ENCODE results near the gene HK2.
"Not testable (repeated sequence)": the region's sequence is repeated elsewhere in the genome, so short reads cannot be mapped to it uniquely, and the experiment has no call there.

HK2 gene

DNA sequence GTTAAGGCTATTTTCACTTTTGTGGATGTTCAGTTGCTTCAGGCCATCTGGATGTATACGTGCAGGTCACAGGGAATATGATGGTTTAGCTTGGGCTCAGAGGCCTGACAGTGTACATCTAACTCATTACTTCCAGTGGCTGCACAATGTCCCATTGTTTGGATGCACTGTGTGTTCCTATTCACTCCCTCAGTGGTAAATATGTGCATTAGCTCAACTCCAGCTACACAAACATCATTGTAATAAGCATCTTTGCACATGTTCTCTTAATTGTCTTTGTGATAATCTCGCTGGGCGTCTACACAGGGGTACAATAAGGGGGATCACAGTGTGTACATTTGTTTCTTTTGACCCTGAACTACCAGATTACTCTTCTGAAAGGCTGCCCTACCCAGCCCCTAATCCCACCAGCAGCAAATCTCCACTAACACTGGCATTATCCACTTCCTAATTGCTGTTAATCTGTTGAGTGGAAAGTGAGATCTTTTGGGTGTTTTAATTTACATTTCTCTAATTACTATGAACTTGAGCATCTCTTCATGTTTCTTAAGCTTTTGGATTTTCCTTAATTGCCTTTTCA is 68.4 kb downstream of the HK2 start:
- no peaks in the 10 kb centered on the region for H3K27me3 ChIP-seq (ENCODE audit: insufficient read depth, low read length, poor library complexity)
- H2AFZ ChIP-seq (ENCODE audit: low read depth, low read length): no peak overlapping the region
- TF ChIP-seq EZH2 (IDR thresholded peaks at IDR 0.05; ENCODE audit: borderline replicate concordance, low read depth, low read length, severe bottlenecking): no peak
- TF ChIP-seq, protein P1, sequence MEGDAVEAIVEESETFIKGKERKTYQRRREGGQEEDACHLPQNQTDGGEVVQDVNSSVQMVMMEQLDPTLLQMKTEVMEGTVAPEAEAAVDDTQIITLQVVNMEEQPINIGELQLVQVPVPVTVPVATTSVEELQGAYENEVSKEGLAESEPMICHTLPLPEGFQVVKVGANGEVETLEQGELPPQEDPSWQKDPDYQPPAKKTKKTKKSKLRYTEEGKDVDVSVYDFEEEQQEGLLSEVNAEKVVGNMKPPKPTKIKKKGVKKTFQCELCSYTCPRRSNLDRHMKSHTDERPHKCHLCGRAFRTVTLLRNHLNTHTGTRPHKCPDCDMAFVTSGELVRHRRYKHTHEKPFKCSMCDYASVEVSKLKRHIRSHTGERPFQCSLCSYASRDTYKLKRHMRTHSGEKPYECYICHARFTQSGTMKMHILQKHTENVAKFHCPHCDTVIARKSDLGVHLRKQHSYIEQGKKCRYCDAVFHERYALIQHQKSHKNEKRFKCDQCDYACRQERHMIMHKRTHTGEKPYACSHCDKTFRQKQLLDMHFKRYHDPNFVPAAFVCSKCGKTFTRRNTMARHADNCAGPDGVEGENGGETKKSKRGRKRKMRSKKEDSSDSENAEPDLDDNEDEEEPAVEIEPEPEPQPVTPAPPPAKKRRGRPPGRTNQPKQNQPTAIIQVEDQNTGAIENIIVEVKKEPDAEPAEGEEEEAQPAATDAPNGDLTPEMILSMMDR (IDR thresholded peaks at IDR 0.05; ENCODE audit: borderline replicate concordance, extremely low read depth, low read length, poor library complexity, severe bottlenecking): no peak
- ATAC-seq (ENCODE audit: insufficient read depth, low read depth) (no peak), DNase-seq (no peak)
- no peaks in the 10 kb centered on the region for H3K4me1 ChIP-seq (ENCODE audit: insufficient read depth, low read length)
- no peak overlapping the region for H3K4me3 ChIP-seq (ENCODE audit: low read depth in 1 of 2, low read length in 2 of 2)
- H3K36me3 ChIP-seq (ENCODE audit: insufficient read depth, low read length): no peaks in the 10 kb centered on the region
- no peaks in the 10 kb centered on the region for H3K79me2 ChIP-seq (ENCODE audit: insufficient read depth, low read length)
- no peaks in the 10 kb centered on the region for H3K9me3 ChIP-seq (ENCODE audit: insufficient read depth, low read length, severe bottlenecking)
- H3K9ac ChIP-seq (ENCODE audit: low read depth, low read length): no peak overlapping the region
- H3K27ac ChIP-seq (ENCODE audit: low read length): no peak overlapping the region
- no peak overlapping the region for H3K4me2 ChIP-seq (ENCODE audit: insufficient read depth, low read length)
- no peaks in the 10 kb centered on the region for H4K20me1 ChIP-seq (ENCODE audit: insufficient read depth, low read length)

DNA sequence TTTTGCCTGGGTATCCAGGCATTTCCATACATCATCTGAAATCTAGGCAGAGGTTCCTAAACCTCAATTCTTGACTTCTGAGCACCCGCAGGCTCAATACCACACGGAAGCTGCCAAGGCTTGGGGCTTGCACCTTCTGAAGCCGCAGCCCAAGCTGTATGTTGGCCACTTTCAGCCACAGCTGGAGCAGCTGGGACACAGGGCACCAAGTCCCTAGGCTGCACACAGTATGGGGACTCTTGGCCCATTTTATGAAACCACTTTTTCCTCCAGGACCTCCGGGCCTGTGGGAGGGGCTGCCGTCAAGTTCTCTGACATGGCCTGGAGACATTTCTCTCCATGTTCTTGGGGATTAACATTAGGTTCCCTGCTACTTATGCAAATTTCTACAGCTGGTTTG is 72.5 kb downstream of the HK2 start:
- Histone ChIP-seq H3K79me2 (ENCODE audit: insufficient read depth, low read length) (no peaks in the 10 kb centered on the region), H3K27ac (ENCODE audit: low read length) (no peak overlapping the region)
- no peak for ATAC-seq (ENCODE audit: insufficient read depth, low read depth)

GRCh38 chr2:74907560-74907959 is 73.6 kb downstream of the HK2 start:
- H3K9me3 ChIP-seq (ENCODE audit: insufficient read depth, low read length, severe bottlenecking); H2AFZ ChIP-seq (ENCODE audit: low read depth, low read length); H3K79me2 ChIP-seq (ENCODE audit: insufficient read depth, low read length); ATAC-seq (ENCODE audit: insufficient read depth, low read depth); H3K4me1 ChIP-seq (ENCODE audit: insufficient read depth, low read length); H3K27ac ChIP-seq (ENCODE audit: low read length); H3K4me3 ChIP-seq (ENCODE audit: low read depth in 1 of 2, low read length in 2 of 2); H3K4me2 ChIP-seq (ENCODE audit: insufficient read depth, low read length); H3K9ac ChIP-seq (ENCODE audit: low read depth, low read length); H3K27me3 ChIP-seq (ENCODE audit: insufficient read depth, low read length, poor library complexity); H4K20me1 ChIP-seq (ENCODE audit: insufficient read depth, low read length); DNase-seq; H3K36me3 ChIP-seq (ENCODE audit: insufficient read depth, low read length): not testable (repeated sequence)

More for the DNA sequence above, 72.5 kb downstream of the HK2 start:
- Histone ChIP-seq H3K36me3 (ENCODE audit: insufficient read depth, low read length) (no peaks in the 10 kb centered on the region), H3K4me2 (ENCODE audit: insufficient read depth, low read length) (no peak overlapping the region), H3K4me1 (ENCODE audit: insufficient read depth, low read length) (no peaks in the 10 kb centered on the region), H3K4me3 (ENCODE audit: low read depth in 1 of 2, low read length in 2 of 2) (no peak overlapping the region), H3K9ac (ENCODE audit: low read depth, low read length) (no peak overlapping the region), H4K20me1 (ENCODE audit: insufficient read depth, low read length) (no peaks in the 10 kb centered on the region), H3K27me3 (ENCODE audit: insufficient read depth, low read length, poor library complexity) (no peaks in the 10 kb centered on the region), H2AFZ (ENCODE audit: low read depth, low read length) (no peak overlapping the region), H3K9me3 (ENCODE audit: insufficient read depth, low read length, severe bottlenecking) (no peaks in the 10 kb centered on the region)
- no peak for DNase-seq
- TF ChIP-seq, protein P1 (IDR thresholded peaks at IDR 0.05; ENCODE audit: borderline replicate concordance, extremely low read depth, low read length, poor library complexity, severe bottlenecking): no peak
- no peak for TF ChIP-seq EZH2 (IDR thresholded peaks at IDR 0.05; ENCODE audit: borderline replicate concordance, low read depth, low read length, severe bottlenecking)

DNA sequence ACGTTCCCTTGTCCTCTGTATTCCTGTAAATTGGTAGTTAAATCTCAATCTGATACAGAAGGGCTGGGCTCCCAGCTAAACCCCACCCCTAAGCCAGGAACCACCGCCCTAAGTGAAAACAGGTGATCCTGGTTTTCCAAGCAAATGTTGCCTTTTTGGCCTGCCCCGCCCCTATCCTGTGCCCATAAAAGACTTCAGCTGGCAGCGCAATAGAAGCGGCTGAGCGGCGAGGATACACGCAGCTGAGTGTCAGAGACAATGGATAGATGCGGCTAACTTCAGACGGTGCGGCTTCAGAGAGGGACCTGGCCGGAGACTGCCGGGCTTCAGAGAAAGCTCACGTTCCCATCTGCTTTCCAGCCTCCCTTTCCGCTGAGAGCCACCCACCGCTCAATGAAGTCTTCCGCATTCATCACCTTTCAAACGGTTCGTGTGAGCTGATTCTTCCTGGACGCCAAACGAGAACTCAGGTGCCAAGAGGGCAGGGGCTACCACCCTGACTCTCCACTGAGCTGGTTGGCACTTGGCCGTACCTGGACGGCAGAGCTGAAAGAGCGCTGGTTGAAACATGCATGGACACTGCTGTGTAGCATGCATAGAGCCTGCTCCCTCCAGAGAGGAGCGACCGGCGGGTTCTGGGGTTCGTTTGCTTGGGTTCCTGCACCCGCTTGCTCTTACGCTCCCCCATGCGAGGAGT is 75.0 kb downstream of the HK2 start:
- Histone ChIP-seq H3K36me3 (ENCODE audit: insufficient read depth, low read length) (no peaks in the 10 kb centered on the region), H3K27ac (ENCODE audit: low read length) (no peak overlapping the region), H3K4me3 (ENCODE audit: low read depth in 1 of 2, low read length in 2 of 2) (no peak overlapping the region), H3K79me2 (ENCODE audit: insufficient read depth, low read length) (no peaks in the 10 kb centered on the region), H3K9me3 (ENCODE audit: insufficient read depth, low read length, severe bottlenecking) (no peaks in the 10 kb centered on the region), H2AFZ (ENCODE audit: low read depth, low read length) (no peak overlapping the region), H4K20me1 (ENCODE audit: insufficient read depth, low read length) (no peaks in the 10 kb centered on the region), H3K4me2 (ENCODE audit: insufficient read depth, low read length) (no peak overlapping the region), H3K27me3 (ENCODE audit: insufficient read depth, low read length, poor library complexity) (no peaks in the 10 kb centered on the region), H3K9ac (ENCODE audit: low read depth, low read length) (no peak overlapping the region), H3K4me1 (ENCODE audit: insufficient read depth, low read length) (no peaks in the 10 kb centered on the region)
- ATAC-seq (ENCODE audit: insufficient read depth, low read depth): no peak
- DNase-seq: no peak
- TF ChIP-seq, protein P1 (IDR thresholded peaks at IDR 0.05; ENCODE audit: borderline replicate concordance, extremely low read depth, low read length, poor library complexity, severe bottlenecking): no peak
- no peak for TF ChIP-seq EZH2 (IDR thresholded peaks at IDR 0.05; ENCODE audit: borderline replicate concordance, low read depth, low read length, severe bottlenecking)

Measured in DND-41 (cell line).